HepG2 (cell line): Measurements from ENCODE around the gene PFAS. TPM values are rescaled to one million over a fixed set of nuclear protein-coding genes. Genes with fewer than 3 reads are reported as not detected.

Experiments used
- AFF4 ChIP-seq: sonication (generic); formaldehyde crosslinking; IDR thresholded peaks from 2 replicates; pipeline ENCODE4 v1.4.0; 2020; ENCODE audit warnings: missing genetic modification reagents
- ARID5B ChIP-seq: IDR thresholded peaks from 2 replicates; pipeline ENCODE4 v1.4.0; 2020; ENCODE audit warnings: mild to moderate bottlenecking, missing genetic modification reagents
- BRCA1 ChIP-seq: sonication (generic); formaldehyde crosslinking; IDR thresholded peaks from 2 replicates; pipeline ENCODE4 v1.4.0; 2020; ENCODE audit warnings: missing genetic modification reagents
- GATAD1 ChIP-seq: IDR thresholded peaks from 2 replicates; pipeline ENCODE4 v1.6.1; 2016; ENCODE audit warnings: missing genetic modification reagents, missing compliant biosample characterization
- LCORL ChIP-seq, 2 experiments: fragments of 450-650 bp in 1 of 2; sonication (generic) in 1 of 2; formaldehyde crosslinking in 1 of 2; IDR thresholded peaks; 2 replicates each; pipeline versions ENCODE4 v1.5.0 to v1.6.1; 2017 to 2020; ENCODE audit warnings: antibody characterized with exemption in 1 of 2, missing genetic modification reagents in 1 of 2
- MEIS1 ChIP-seq: sonication (generic); formaldehyde crosslinking; IDR thresholded peaks from 2 replicates; pipeline ENCODE4 v1.9.0; 2021; ENCODE audit warnings: mild to moderate bottlenecking, missing genetic modification reagents, moderate library complexity, borderline replicate concordance
- STAT6 ChIP-seq: sonication (generic); formaldehyde crosslinking; IDR thresholded peaks from 2 replicates; pipeline ENCODE4 v1.4.0; 2020; ENCODE audit warnings: missing genetic modification reagents, mild to moderate bottlenecking, borderline replicate concordance
- ZBTB20 ChIP-seq: sonication (generic); formaldehyde crosslinking; IDR thresholded peaks from 2 replicates; pipeline ENCODE4 v1.8.1; 2023; ENCODE audit warnings: missing genetic modification reagents, low read depth, mild to moderate bottlenecking, borderline replicate concordance
- ZBTB33 ChIP-seq: sonication (generic); formaldehyde crosslinking; IDR thresholded peaks from 2 replicates; pipeline ENCODE4 v1.4.0; 2020; ENCODE audit warnings: missing genetic modification reagents
- ZFP1 ChIP-seq: IDR thresholded peaks from 2 replicates; pipeline ENCODE4 v1.6.1; 2016
- ZNF431 ChIP-seq: sonication (generic); formaldehyde crosslinking; IDR thresholded peaks from 2 replicates; pipeline ENCODE4 v1.9.0; 2022; ENCODE audit warnings: missing genetic modification reagents, low read depth, mild to moderate bottlenecking, borderline replicate concordance
- ZNF614 ChIP-seq: IDR thresholded peaks from 2 replicates; pipeline ENCODE4 v1.6.1; 2018; ENCODE audit warnings: missing biosample characterization, missing genetic modification reagents, inconsistent platforms, borderline replicate concordance
- ZNF691 ChIP-seq: sonication (generic); formaldehyde crosslinking; IDR thresholded peaks from 2 replicates; pipeline ENCODE4 v1.4.0; 2020; ENCODE audit warnings: missing genetic modification reagents, low read depth, mild to moderate bottlenecking, borderline replicate concordance
- ZNF792 ChIP-seq: IDR thresholded peaks from 2 replicates; pipeline ENCODE4 v1.6.1; 2016
- polyA plus RNA-seq, 8 experiments: library from polyadenylated mRNA; depleted of rRNA in 3 of 8; stranded (reverse) in 7 of 8; unstranded in 1 of 8; fragments of >200 nt; fragmentation: Illumina TruSeq in 4 of 8; extraction: Trizol in 4 of 8; gene quantifications; 2 replicates each; pipeline versions ENCODE4 v1.2.1 to v1.2.3, GENCODE V29; 2011 to 2016; ENCODE audit warnings: low read depth in 4 of 8, missing spikeins in 1 of 8, mixed read lengths in 1 of 8; ENCODE audit not compliant: insufficient read depth in 1 of 8
- total RNA-seq, 5 experiments: library from RNA; depleted of rRNA; stranded (reverse); fragments of >200 nt; fragmentation: Illumina TruSeq; extraction: Trizol; gene quantifications; 2 replicates each; pipeline ENCODE4 v1.2.3, GENCODE V29; 2016; ENCODE audit warnings: low read depth in 1 of 5

PFAS gene
- total and polyA plus RNA-seq, 2 of the 13 experiments (the other 11 are each of a cell fraction or from before 2014, with no cell fraction given): 49.4 to 58.2 TPM

GRCh38 chr17:8288336-8289102 is 39.4 kb downstream of the PFAS start, which contains the start of gene RANGRF (continued):
- TF ChIP-seq ZNF691 (CRISPR knock-in tag) (0 out of 2 replicates have a peak, but pooled peaks have one; percentile 34), ZBTB20 (CRISPR knock-in tag) (no peak; the same call in 1 of the 2 replicates), ZFP1 (CRISPR knock-in tag) (no peak), MEIS1 (CRISPR knock-in tag) (peak; percentile 76), AFF4 (CRISPR knock-in tag) (no peak), ZBTB33 (CRISPR knock-in tag) (no peak), ZNF792 (CRISPR knock-in tag) (no peak), ZNF614 (CRISPR knock-in tag) (no peak), GATAD1 (CRISPR knock-in tag) (0 out of 2 replicates have a peak, but pooled peaks have one; percentile 25), ZNF431 (peak; percentile 75), ARID5B (no peak; the same call in 1 of the 2 replicates), STAT6 (CRISPR knock-in tag) (peak; percentile 52; the same call in 1 of the 2 replicates), LCORL (IDR thresholded peaks at IDR 0.05) (no peak), LCORL (CRISPR knock-in tag; IDR thresholded peaks at IDR 0.05) (peak; percentile 38; the same call in 1 of the 2 replicates), BRCA1 (CRISPR knock-in tag) (no peak)
